ENCODE results near the gene SH3RF1.
A peak's percentile ranks its signal among the peaks of the same experiment; 100 is the strongest.

SH3RF1 gene

DNA sequence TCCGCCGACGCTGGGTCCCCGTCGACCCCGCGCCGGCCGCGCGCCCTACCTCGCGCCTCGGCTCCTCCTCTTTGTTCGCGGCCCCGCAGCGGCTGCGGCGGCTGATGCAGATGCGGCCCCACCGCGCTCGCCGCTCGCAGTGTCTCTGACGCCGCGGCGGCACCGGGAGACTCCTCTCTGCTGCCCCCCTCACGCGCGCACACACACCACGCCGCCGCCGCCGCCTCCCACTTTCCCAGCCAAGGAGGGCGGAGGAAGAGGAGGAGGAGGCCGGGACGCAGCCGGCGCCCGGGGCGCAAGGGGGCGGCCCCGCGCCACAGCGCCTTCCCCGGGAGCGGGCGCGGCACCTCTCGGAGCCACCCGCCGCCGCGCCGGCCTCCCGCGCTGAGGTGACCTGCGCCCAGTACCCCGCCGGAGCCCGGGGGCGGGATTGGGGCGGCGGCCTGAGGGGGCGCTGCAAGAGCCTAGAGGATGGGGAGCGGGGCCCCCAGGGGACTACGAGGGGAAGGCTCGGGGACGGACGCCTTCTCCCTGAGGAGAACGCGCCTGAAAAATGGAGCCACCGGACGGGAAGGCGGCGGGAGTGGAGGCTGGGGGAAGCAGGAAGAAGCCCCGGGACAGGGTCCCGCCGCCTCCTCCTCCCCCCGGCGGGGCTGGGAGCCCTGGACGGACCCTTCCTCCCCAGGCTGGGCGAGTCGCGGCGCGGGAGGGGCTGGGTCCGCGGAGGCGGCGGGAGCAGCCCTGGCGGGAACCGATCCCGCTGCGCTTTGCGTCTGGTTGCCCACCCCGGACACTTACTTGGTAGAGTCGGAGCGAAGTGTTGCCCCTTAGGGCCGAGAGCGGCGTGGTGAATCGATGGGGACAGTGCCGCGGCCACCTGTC is at the start of gene SH3RF1:
SH3RF1 (minus strand) TSS at position 147 of the 882 bp plus-strand sequence. CDS start 1,744 bp downstream, outside the sequence.
- no peaks in the 10 kb centered on the region for H3K36me3 ChIP-seq (ENCODE audit: insufficient read depth, low read length)
- H3K27me3 ChIP-seq (ENCODE audit: control insufficient read depth in 1 of 2, insufficient read depth in 2 of 2, low read length in 2 of 2), result no peaks in the 10 kb centered on the region
- peaks cover 25% of the 10 kb centered on the region for H3K4me1 ChIP-seq (ENCODE audit: insufficient read depth, low read length)

GRCh38 chr4:169315530-169316343 is 45.0 kb upstream of the SH3RF1 start:
- no peak overlapping the region for H3K27ac ChIP-seq (ENCODE audit: low read depth, low read length)
- no peaks in the 10 kb centered on the region for H3K36me3 ChIP-seq (ENCODE audit: insufficient read depth, low read length)
- no peak overlapping the region for H3K9ac ChIP-seq (ENCODE audit: low read length)
- H3K4me3 ChIP-seq (ENCODE audit: low read depth in 1 of 2, low read length in 2 of 2), result no peak overlapping the region
- H3K9me3 ChIP-seq (ENCODE audit: low read length), result no peaks in the 10 kb centered on the region
- peaks cover 9% of the 10 kb centered on the region for H3K4me1 ChIP-seq (ENCODE audit: insufficient read depth, low read length)
- no peaks in the 10 kb centered on the region for H3K27me3 ChIP-seq (ENCODE audit: control insufficient read depth in 1 of 2, insufficient read depth in 2 of 2, low read length in 2 of 2)

More for the DNA sequence above, at the start of gene SH3RF1:
- peak within 1 kb of the TSS; percentile 85 for H3K9ac ChIP-seq (ENCODE audit: low read length)
- H3K27ac ChIP-seq (ENCODE audit: low read depth, low read length), result peak within 1 kb of the TSS; percentile 71
- peak within 1 kb of the TSS; percentile 77 to 81 for H3K4me3 ChIP-seq (ENCODE audit: low read depth in 1 of 2, low read length in 2 of 2)
- H3K9me3 ChIP-seq (ENCODE audit: low read length), result no peaks in the 10 kb centered on the region

DNA sequence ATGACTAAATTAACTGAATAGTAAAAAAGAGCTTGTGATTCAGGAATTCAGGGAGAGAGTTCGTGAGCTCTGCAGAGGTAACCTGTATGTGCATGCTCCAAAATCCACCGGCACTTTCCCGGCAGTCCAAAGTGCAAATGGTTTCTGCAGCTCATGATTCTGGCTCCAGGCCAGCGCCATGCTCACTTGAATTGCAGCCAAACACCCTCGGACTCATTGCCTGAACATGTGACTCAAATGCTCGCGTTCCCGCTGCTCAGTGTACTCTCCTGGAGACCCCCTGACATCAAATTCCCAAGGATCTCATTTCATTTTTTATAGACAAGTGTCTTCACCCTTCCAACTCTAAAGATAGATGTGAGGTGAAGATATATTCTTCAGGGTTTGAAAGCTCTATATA is 44.1 kb upstream of the SH3RF1 start:
- no peaks in the 10 kb centered on the region for H3K27me3 ChIP-seq (ENCODE audit: control insufficient read depth in 1 of 2, insufficient read depth in 2 of 2, low read length in 2 of 2)
- peaks cover 9% of the 10 kb centered on the region for H3K4me1 ChIP-seq (ENCODE audit: insufficient read depth, low read length)
- H3K27ac ChIP-seq (ENCODE audit: low read depth, low read length), result no peak overlapping the region
- H3K4me3 ChIP-seq (ENCODE audit: low read depth in 1 of 2, low read length in 2 of 2), result no peak overlapping the region
- H3K9me3 ChIP-seq (ENCODE audit: low read length), result no peaks in the 10 kb centered on the region
- no peak overlapping the region for H3K9ac ChIP-seq (ENCODE audit: low read length)
- no peaks in the 10 kb centered on the region for H3K36me3 ChIP-seq (ENCODE audit: insufficient read depth, low read length)

DNA sequence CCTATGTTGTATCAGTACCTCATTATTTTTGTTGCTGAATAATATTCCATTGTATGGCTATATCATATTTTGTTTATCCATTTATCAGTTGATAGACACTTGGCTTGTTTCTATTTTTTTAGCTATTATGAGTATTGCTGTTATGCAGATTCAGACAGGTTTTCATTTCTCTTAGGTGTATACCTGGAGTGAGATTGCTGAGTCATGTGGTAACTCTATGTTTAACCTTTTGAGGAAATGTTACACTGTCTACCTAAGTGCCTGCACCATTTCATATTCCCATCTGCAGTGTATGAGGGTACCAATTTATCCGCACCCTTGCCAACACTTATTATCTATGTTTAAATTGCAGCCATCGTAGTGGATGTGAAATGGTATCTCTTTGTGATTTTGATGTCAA is 43.0 kb upstream of the SH3RF1 start:
- H3K36me3 ChIP-seq (ENCODE audit: insufficient read depth, low read length), result no peaks in the 10 kb centered on the region
- H3K27me3 ChIP-seq (ENCODE audit: control insufficient read depth in 1 of 2, insufficient read depth in 2 of 2, low read length in 2 of 2), result no peaks in the 10 kb centered on the region
- peaks cover 9% of the 10 kb centered on the region for H3K4me1 ChIP-seq (ENCODE audit: insufficient read depth, low read length)
- H3K4me3 ChIP-seq (ENCODE audit: low read depth in 1 of 2, low read length in 2 of 2), result no peak overlapping the region
- no peaks in the 10 kb centered on the region for H3K9me3 ChIP-seq (ENCODE audit: low read length)
- H3K9ac ChIP-seq (ENCODE audit: low read length), result no peak overlapping the region
- H3K27ac ChIP-seq (ENCODE audit: low read depth, low read length), result no peak overlapping the region

GRCh38 chr4:169312690-169313422 is 42.1 kb upstream of the SH3RF1 start:
- Histone ChIP-seq H3K27me3 (ENCODE audit: control insufficient read depth in 1 of 2, insufficient read depth in 2 of 2, low read length in 2 of 2) (no peaks in the 10 kb centered on the region), H3K4me3 (ENCODE audit: low read depth in 1 of 2, low read length in 2 of 2) (no peak overlapping the region), H3K9ac (ENCODE audit: low read length) (no peak overlapping the region), H3K9me3 (ENCODE audit: low read length) (no peaks in the 10 kb centered on the region), H3K4me1 (ENCODE audit: insufficient read depth, low read length) (peaks cover 9% of the 10 kb centered on the region), H3K27ac (ENCODE audit: low read depth, low read length) (no peak overlapping the region), H3K36me3 (ENCODE audit: insufficient read depth, low read length) (no peaks in the 10 kb centered on the region)

GRCh38 chr4:169311643-169312365 is 41.0 kb upstream of the SH3RF1 start:
- Histone ChIP-seq H3K27me3 (ENCODE audit: control insufficient read depth in 1 of 2, insufficient read depth in 2 of 2, low read length in 2 of 2) (no peaks in the 10 kb centered on the region), H3K4me1 (ENCODE audit: insufficient read depth, low read length) (peaks cover 9% of the 10 kb centered on the region), H3K27ac (ENCODE audit: low read depth, low read length) (no peak overlapping the region), H3K9ac (ENCODE audit: low read length) (no peak overlapping the region), H3K36me3 (ENCODE audit: insufficient read depth, low read length) (no peaks in the 10 kb centered on the region), H3K9me3 (ENCODE audit: low read length) (no peaks in the 10 kb centered on the region), H3K4me3 (ENCODE audit: low read depth in 1 of 2, low read length in 2 of 2) (no peak overlapping the region)

GRCh38 chr4:169309326-169309967 is 38.7 kb upstream of the SH3RF1 start:
- no peak overlapping the region for H3K4me3 ChIP-seq (ENCODE audit: low read depth in 1 of 2, low read length in 2 of 2)
- H3K27me3 ChIP-seq (ENCODE audit: control insufficient read depth in 1 of 2, insufficient read depth in 2 of 2, low read length in 2 of 2), result no peaks in the 10 kb centered on the region
- H3K36me3 ChIP-seq (ENCODE audit: insufficient read depth, low read length), result no peaks in the 10 kb centered on the region
- H3K9ac ChIP-seq (ENCODE audit: low read length), result no peak overlapping the region
- no peak overlapping the region for H3K27ac ChIP-seq (ENCODE audit: low read depth, low read length)
- H3K9me3 ChIP-seq (ENCODE audit: low read length), result no peaks in the 10 kb centered on the region
- H3K4me1 ChIP-seq (ENCODE audit: insufficient read depth, low read length), result peaks cover 2% of the 10 kb centered on the region

- H3K36me3 ChIP-seq (ENCODE audit: insufficient read depth, low read length), result no peaks in the 10 kb centered on the region
- H3K9me3 ChIP-seq (ENCODE audit: low read length), result no peaks in the 10 kb centered on the region
- no peak overlapping the region for H3K27ac ChIP-seq (ENCODE audit: low read depth, low read length)
- no peaks in the 10 kb centered on the region for H3K4me1 ChIP-seq (ENCODE audit: insufficient read depth, low read length)
- H3K9ac ChIP-seq (ENCODE audit: low read length), result no peak overlapping the region
- no peak overlapping the region for H3K4me3 ChIP-seq (ENCODE audit: low read depth in 1 of 2, low read length in 2 of 2)
- H3K27me3 ChIP-seq (ENCODE audit: control insufficient read depth in 1 of 2, insufficient read depth in 2 of 2, low read length in 2 of 2), result no peaks in the 10 kb centered on the region
Observed at GRCh38 chr4:169307576-169307975, 36.8 kb upstream of the SH3RF1 start.

- Histone ChIP-seq H3K9ac (ENCODE audit: low read length) (no peak overlapping the region), H3K27ac (ENCODE audit: low read depth, low read length) (no peak overlapping the region), H3K4me3 (ENCODE audit: low read depth in 1 of 2, low read length in 2 of 2) (no peak overlapping the region), H3K4me1 (ENCODE audit: insufficient read depth, low read length) (no peaks in the 10 kb centered on the region), H3K27me3 (ENCODE audit: control insufficient read depth in 1 of 2, insufficient read depth in 2 of 2, low read length in 2 of 2) (no peaks in the 10 kb centered on the region), H3K9me3 (ENCODE audit: low read length) (no peaks in the 10 kb centered on the region), H3K36me3 (ENCODE audit: insufficient read depth, low read length) (no peaks in the 10 kb centered on the region)
Observed at GRCh38 chr4:169305651-169306050, 34.9 kb upstream of the SH3RF1 start.

DNA sequence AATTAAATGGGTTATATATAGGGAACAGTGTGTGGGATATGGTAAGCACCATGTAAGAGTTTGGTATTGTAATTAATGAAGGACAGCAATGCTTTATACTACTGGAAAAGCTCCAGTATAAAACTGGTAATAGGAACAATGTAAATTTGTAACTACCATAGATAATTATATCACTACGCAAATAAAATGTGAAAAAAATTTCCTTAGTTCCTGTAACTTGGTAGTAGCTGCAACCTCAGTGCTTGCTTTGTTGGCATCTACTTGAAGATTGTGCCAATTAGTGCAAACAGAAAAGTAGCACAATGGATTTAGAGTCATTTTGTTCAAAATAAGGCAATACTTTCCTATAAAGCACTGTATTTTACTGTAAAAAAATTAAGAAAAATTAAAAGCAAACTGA is 34.4 kb upstream of the SH3RF1 start:
- no peak overlapping the region for H3K9ac ChIP-seq (ENCODE audit: low read length)
- H3K9me3 ChIP-seq (ENCODE audit: low read length), result no peaks in the 10 kb centered on the region
- H3K27ac ChIP-seq (ENCODE audit: low read depth, low read length), result no peak overlapping the region
- no peaks in the 10 kb centered on the region for H3K27me3 ChIP-seq (ENCODE audit: control insufficient read depth in 1 of 2, insufficient read depth in 2 of 2, low read length in 2 of 2)
- no peaks in the 10 kb centered on the region for H3K4me1 ChIP-seq (ENCODE audit: insufficient read depth, low read length)
- H3K4me3 ChIP-seq (ENCODE audit: low read depth in 1 of 2, low read length in 2 of 2), result no peak overlapping the region
- no peaks in the 10 kb centered on the region for H3K36me3 ChIP-seq (ENCODE audit: insufficient read depth, low read length)

All from muscle layer of colon (tissue), 2 donors.